Measurements from ENCODE around the gene MAN1A1.

- TF ChIP-seq EZH2 (IDR thresholded peaks at IDR 0.05; ENCODE audit: low read length): no peak
- no peak for TF ChIP-seq CTCF (optimal IDR thresholded peaks at IDR 0.05 in 1 of 3, IDR thresholded peaks at IDR 0.05 in 1 of 3, conservative IDR thresholded peaks at IDR 0.05 in 1 of 3; ENCODE audit: extremely low read depth in 1 of 3, insufficient read depth in 2 of 3, low read length in 3 of 3)
Observed at GRCh38 chr6:119224095-119224701, 125.4 kb downstream of the MAN1A1 start.

All from keratinocyte (primary cell).